ENCODE results near the gene LAMB2. TPM values are rescaled to one million over a fixed set of nuclear protein-coding genes. Genes with fewer than 3 reads are reported as not detected.

LAMB2 gene
- total and polyA plus RNA-seq, 2 of the 8 experiments (the other 6 are each of a cell fraction or from before 2014, with no cell fraction given), result 112 to 153 TPM

GRCh38 chr3:49119036-49119435 lies 13.8 kb downstream of the LAMB2 start:
- Histone ChIP-seq H3K9ac (replicated peaks in 1 of 4; ENCODE audit: extremely low read depth in 1 of 4, low read depth in 3 of 4, low read length in 3 of 4) (no peak overlapping the region), H2BK12ac (ENCODE audit: low read depth, low read length) (no peak overlapping the region), H3K4me1 (replicated peaks in 1 of 4; ENCODE audit: control insufficient read depth in 3 of 4, insufficient read depth in 4 of 4, low read length in 3 of 4) (peaks cover 0 to 11% (median 6%) of the 10 kb centered on the region in 4 experiments; a peak in 5 of 7 replicates), H3K18ac (ENCODE audit: extremely low read depth, low read length) (no peak overlapping the region), H4K5ac (ENCODE audit: insufficient read length, low read depth, low read length) (no peak overlapping the region), H3K9me3 (ENCODE audit: insufficient read depth in 2 of 2, low read depth in 1 of 2, low read length in 1 of 2) (no peaks in the 10 kb centered on the region), H3K27me3 (replicated peaks in 1 of 4; ENCODE audit: control insufficient read depth in 3 of 4, extremely low read depth in 1 of 4, insufficient read depth in 3 of 4, low read length in 3 of 4) (no peaks in the 10 kb centered on the region), H3K4me3 (ENCODE audit: extremely low read depth in 1 of 4, insufficient read depth in 2 of 4, low read depth in 3 of 4, low read length in 4 of 4) (no peak overlapping the region; a peak in 2 of 8 replicates), H4K20me1 (replicated peaks in 1 of 2; ENCODE audit: control insufficient read depth in 1 of 2, insufficient read depth in 2 of 2, low read length in 2 of 2) (peaks cover 0 to 13% of the 10 kb centered on the region in 2 experiments), H3K27ac (ENCODE audit: low read depth, low read length) (no peak overlapping the region), H2BK120ac (replicated peaks; ENCODE audit: low read depth, low read length) (no peak overlapping the region), H3K23ac (ENCODE audit: insufficient read length) (no peak overlapping the region), H2AK5ac (ENCODE audit: low read depth, low read length) (no peak overlapping the region), H3K14ac (ENCODE audit: insufficient read length) (no peak overlapping the region), H2AFZ (ENCODE audit: low read length) (no peak overlapping the region), H3K23me2 (ENCODE audit: low read depth, low read length) (peaks cover 5% of the 10 kb centered on the region), H4K8ac (ENCODE audit: extremely low read depth, insufficient read depth, low read length) (no peak overlapping the region), H3K4ac (replicated peaks; ENCODE audit: insufficient read length, low read depth, low read length) (no peak overlapping the region), H3K79me2 (ENCODE audit: control insufficient read depth in 1 of 2, insufficient read depth in 2 of 2, low read length in 2 of 2) (peaks cover 0 to 10% of the 10 kb centered on the region in 2 experiments; a peak in 2 of 4 replicates), H2BK5ac (ENCODE audit: low read depth, low read length) (no peak overlapping the region), H3K4me2 (ENCODE audit: insufficient read depth in 1 of 2, low read depth in 2 of 2, low read length in 2 of 2) (peak overlapping the region in 1 of 2 experiments; percentile 92; a peak in 1 of 4 replicates), H4K91ac (replicated peaks; ENCODE audit: insufficient read length, low read length) (no peak overlapping the region), H3K56ac (replicated peaks; ENCODE audit: insufficient read length, low read depth, low read length) (no peak overlapping the region), H2BK15ac (ENCODE audit: low read length) (no peak overlapping the region), H3K79me1 (ENCODE audit: low read depth, low read length) (peaks cover 9% of the 10 kb centered on the region), H2BK20ac (ENCODE audit: low read length) (no peak overlapping the region), H3K36me3 (ENCODE audit: control insufficient read depth in 2 of 4, insufficient read depth in 4 of 4, low read length in 3 of 4) (peaks cover 18 to 58% (median 50%) of the 10 kb centered on the region in 4 experiments)
- TF ChIP-seq TCF12 (IDR thresholded peaks at IDR 0.05; ENCODE audit: low read depth, low read length) (no peak), CTBP2 (IDR thresholded peaks at IDR 0.05; ENCODE audit: borderline replicate concordance, insufficient read depth, insufficient read length, low read length) (no peak), ASH2L (IDR thresholded peaks at IDR 0.05; ENCODE audit: low read length) (no peak), POU5F1 (IDR thresholded peaks at IDR 0.05; ENCODE audit: low read depth, low read length) (no peak), RXRA (IDR thresholded peaks at IDR 0.05; ENCODE audit: insufficient read depth, low read depth, low read length) (no peak), NANOG (IDR thresholded peaks at IDR 0.05; ENCODE audit: insufficient read depth, low read depth, low read length, poor library complexity, severe bottlenecking) (no peak), ATF3 (IDR thresholded peaks at IDR 0.05; ENCODE audit: insufficient read depth, low read depth, low read length) (no peak), CHD1 (IDR thresholded peaks at IDR 0.05; ENCODE audit: low read depth, low read length) (no peak), CEBPB (IDR thresholded peaks at IDR 0.05; ENCODE audit: low read depth, low read length) (no peak), MAX (IDR thresholded peaks at IDR 0.05) (no peak)
- FAIRE-seq (no peak), DNase-seq (ENCODE audit: low read depth in 1 of 2, low spot score in 2 of 2) (no peak)
- WGBS, 2 experiments (ENCODE audit: extremely low coverage in 1 of 2, insufficient coverage in 1 of 2, insufficient read length in 1 of 2, insufficient replicate concordance in 2 of 2, low coverage in 1 of 2, low lambda C conversion rate in 2 of 2, missing lambda C conversion rate in 1 of 2), result 98% methylated on average over 9 of the region's 10 CpGs; no CpG with 5 or more reads in 1 of the 2 experiments
- CTCF ChIA-PET (ENCODE audit: partially characterized antibody), result interaction anchor here (0.9 to 1.9 kb wide), 4 partner anchors 11 to 97 kb away, joined by 3 to 5 read pairs (median 4); partner anchors contain the start of gene NDUFAF3
- POLR2A ChIA-PET (ENCODE audit: partially characterized antibody), result interaction anchor here (1.2 to 25.5 kb wide), 5 partner anchors 10 to 107 kb away, joined by 3 to 508 read pairs (median 5); partner anchors contain the start of genes IMPDH2, QARS1 and QRICH1
